Measurements from ENCODE around the gene CD74. TPM values are rescaled to one million over a fixed set of nuclear protein-coding genes. Genes with fewer than 3 reads are reported as not detected.

CD74 gene
- total RNA-seq, 1 experiment from 2014 or later = 19.5 TPM

GRCh38 chr5:150402901-150403342 is 9.8 kb downstream of the CD74 start:
- peaks cover 29 to 48% (median 40%) of the 10 kb centered on the region in 3 experiments for H3K36me3 Mint-ChIP-seq (ENCODE audit: insufficient read depth in 1 of 3, low read depth in 3 of 3)
- H3K27me3 ChIP-seq (ENCODE audit: insufficient read depth, low read length) = no peaks in the 10 kb centered on the region

More at GRCh38 chr5:150402901-150403342, 9.8 kb downstream of the CD74 start:
- no peak overlapping the region for H3K56ac ChIP-seq (ENCODE audit: insufficient read length, low read depth, low read length)
- no peak for DNase-seq
- no peak overlapping the region for H2BK5ac ChIP-seq (ENCODE audit: insufficient read length, low read length)
- H3T11ph ChIP-seq (ENCODE audit: low read length) = no peak overlapping the region
- no peaks in the 10 kb centered on the region for H3K23me2 ChIP-seq (ENCODE audit: insufficient read length, low read depth, low read length, poor library complexity, severe bottlenecking)
- H2AK5ac ChIP-seq (ENCODE audit: insufficient read length, low read length) = no peak overlapping the region
- no peak overlapping the region for H3K27ac ChIP-seq (ENCODE audit: insufficient read length, low read depth, low read length)
- no peak overlapping the region for H3K4me3 Mint-ChIP-seq
- no peak overlapping the region for H4K8ac ChIP-seq (replicated peaks; ENCODE audit: insufficient read length, low read depth, low read length)
- no peak overlapping the region for H3K23ac ChIP-seq (ENCODE audit: insufficient read length, low read depth, low read length)
- H3K9me3 Mint-ChIP-seq = no peaks in the 10 kb centered on the region; a peak in 1 of 5 replicates
- H3K79me1 ChIP-seq (ENCODE audit: insufficient read depth, low read depth, low read length, poor library complexity, severe bottlenecking) = no peaks in the 10 kb centered on the region
- H3K4me2 ChIP-seq (ENCODE audit: insufficient read depth, insufficient read length, low read length) = no peak overlapping the region
- H3K14ac ChIP-seq (ENCODE audit: insufficient read depth, low read length) = no peak overlapping the region
- no CpG with 5 or more reads among the region's 12 CpGs for WGBS (ENCODE audit: extremely low coverage, insufficient read length, low lambda C conversion rate)
- H3K27ac Mint-ChIP-seq = no peak overlapping the region
- H2BK12ac ChIP-seq (ENCODE audit: insufficient read length, low read depth, low read length) = no peak overlapping the region
- peaks cover 6 to 7% of the 10 kb centered on the region in 2 experiments; a peak in 3 of 4 replicates for H3K4me1 Mint-ChIP-seq
- H2BK15ac ChIP-seq (ENCODE audit: low read depth, low read length) = no peak overlapping the region
- H4K20me1 ChIP-seq (ENCODE audit: control insufficient read depth, insufficient read depth, insufficient read length) = peaks cover 2% of the 10 kb centered on the region
- H3K18ac ChIP-seq (ENCODE audit: insufficient read length, low read depth, low read length) = no peak overlapping the region
- no peak overlapping the region for H3K9ac ChIP-seq (ENCODE audit: extremely low read depth, insufficient read length, low read length)
- H2BK20ac ChIP-seq (ENCODE audit: low read depth, low read length, poor library complexity, severe bottlenecking) = no peak overlapping the region
- H4K5ac ChIP-seq (ENCODE audit: insufficient read length, low read depth, low read length) = no peak overlapping the region
- no peaks in the 10 kb centered on the region for H3K9me3 ChIP-seq (ENCODE audit: control insufficient read depth, low read depth, low read length)
- no peaks in the 10 kb centered on the region for H3K27me3 Mint-ChIP-seq (ENCODE audit: low read depth)
- no peak overlapping the region for H2BK120ac ChIP-seq (ENCODE audit: low read depth, low read length, poor library complexity, severe bottlenecking)
- H3K4ac ChIP-seq (ENCODE audit: low read depth, low read length) = no peak overlapping the region
- H2AFZ ChIP-seq (ENCODE audit: low read length) = no peak overlapping the region
- TF ChIP-seq, protein P1, sequence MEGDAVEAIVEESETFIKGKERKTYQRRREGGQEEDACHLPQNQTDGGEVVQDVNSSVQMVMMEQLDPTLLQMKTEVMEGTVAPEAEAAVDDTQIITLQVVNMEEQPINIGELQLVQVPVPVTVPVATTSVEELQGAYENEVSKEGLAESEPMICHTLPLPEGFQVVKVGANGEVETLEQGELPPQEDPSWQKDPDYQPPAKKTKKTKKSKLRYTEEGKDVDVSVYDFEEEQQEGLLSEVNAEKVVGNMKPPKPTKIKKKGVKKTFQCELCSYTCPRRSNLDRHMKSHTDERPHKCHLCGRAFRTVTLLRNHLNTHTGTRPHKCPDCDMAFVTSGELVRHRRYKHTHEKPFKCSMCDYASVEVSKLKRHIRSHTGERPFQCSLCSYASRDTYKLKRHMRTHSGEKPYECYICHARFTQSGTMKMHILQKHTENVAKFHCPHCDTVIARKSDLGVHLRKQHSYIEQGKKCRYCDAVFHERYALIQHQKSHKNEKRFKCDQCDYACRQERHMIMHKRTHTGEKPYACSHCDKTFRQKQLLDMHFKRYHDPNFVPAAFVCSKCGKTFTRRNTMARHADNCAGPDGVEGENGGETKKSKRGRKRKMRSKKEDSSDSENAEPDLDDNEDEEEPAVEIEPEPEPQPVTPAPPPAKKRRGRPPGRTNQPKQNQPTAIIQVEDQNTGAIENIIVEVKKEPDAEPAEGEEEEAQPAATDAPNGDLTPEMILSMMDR (conservative IDR thresholded peaks at IDR 0.05) = no peak
- H3K79me2 ChIP-seq (ENCODE audit: insufficient read depth, low read length) = no peaks in the 10 kb centered on the region
- H4K91ac ChIP-seq (ENCODE audit: insufficient read length, low read depth, low read length) = no peak overlapping the region
- H3K4me1 ChIP-seq (ENCODE audit: insufficient read depth, low read length) = no peaks in the 10 kb centered on the region
